ENCODE measurements around the gene ARAP3.

- TF ChIP-seq CTCF (IDR thresholded peaks at IDR 0.05): no peak
- no peak for TF ChIP-seq POLR2A (IDR thresholded peaks at IDR 0.05)
These were observed 1.9 kb downstream of the ARAP3 start for GRCh38 chr5:141680178-141680577.

Data from body of pancreas (tissue), 4 donors.